ENCODE measurements around the gene NARF.

NARF gene

DNA sequence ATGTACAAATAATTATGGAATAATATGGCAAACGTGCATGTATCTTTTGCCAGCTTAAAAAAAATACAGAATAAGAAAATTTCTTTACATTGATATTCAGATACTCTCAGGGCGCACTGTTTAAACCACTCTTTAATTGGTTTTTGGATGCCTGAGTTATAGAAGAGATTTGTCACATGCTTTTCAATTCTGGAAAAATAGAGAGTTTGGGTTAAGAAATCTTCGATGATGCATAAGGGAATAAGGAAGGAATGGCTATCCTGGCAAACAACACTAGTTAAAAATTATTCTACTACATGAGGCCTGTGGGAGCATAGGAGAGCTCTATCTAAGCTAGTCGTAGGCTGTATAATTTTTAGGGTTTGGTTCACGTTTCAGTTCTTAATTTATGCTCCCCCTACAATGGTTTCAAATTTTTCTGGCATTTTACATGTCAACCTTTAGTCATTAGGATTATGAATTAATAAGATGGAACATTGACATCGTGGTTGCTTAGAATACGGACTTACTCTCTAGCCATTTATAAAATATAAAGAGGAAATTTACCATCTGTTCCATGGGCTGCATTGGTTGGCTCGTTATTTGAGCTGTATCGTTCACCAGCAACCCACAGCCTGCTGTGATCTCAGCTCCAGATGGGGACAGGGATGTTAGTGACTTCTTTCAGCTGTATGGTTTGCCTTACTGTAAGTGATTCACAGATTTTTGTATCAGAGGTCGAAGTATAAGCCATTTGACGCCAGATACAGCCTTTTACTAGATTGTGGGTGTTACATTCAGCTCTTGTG lies 15.9 kb downstream of the NARF start:
- peaks cover 3% of the 10 kb centered on the region for H3K4me1 Mint-ChIP-seq
- H3K36me3 Mint-ChIP-seq: peaks cover 10% of the 10 kb centered on the region
- no peak overlapping the region for H3K27ac Mint-ChIP-seq
- no peak overlapping the region for H3K4me3 Mint-ChIP-seq
- no peaks in the 10 kb centered on the region for H3K27me3 Mint-ChIP-seq
- no peaks in the 10 kb centered on the region for H3K9me3 Mint-ChIP-seq

DNA sequence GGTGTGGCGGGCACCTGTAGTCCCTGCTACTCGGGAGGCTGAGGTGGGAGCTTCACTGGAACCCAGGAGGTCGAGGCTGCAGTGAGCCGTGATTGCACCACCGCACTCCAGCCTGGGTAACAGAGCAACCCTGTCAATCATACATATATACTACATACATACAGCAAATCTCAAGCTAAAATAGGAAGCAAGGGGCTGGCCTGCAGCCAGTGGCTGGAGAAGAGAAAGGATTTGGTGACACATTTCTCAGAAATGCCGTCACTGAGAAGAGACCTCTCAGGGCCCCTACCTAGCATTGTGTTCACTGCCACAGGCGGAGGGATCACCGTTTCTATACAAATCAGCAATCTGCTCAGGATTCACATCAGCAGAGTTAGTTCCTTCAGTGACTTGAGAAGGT lies 16.9 kb downstream of the NARF start:
- peaks cover 3% of the 10 kb centered on the region for H3K4me1 Mint-ChIP-seq
- H3K9me3 Mint-ChIP-seq: no peaks in the 10 kb centered on the region
- no peak overlapping the region for H3K4me3 Mint-ChIP-seq
- H3K27me3 Mint-ChIP-seq: no peaks in the 10 kb centered on the region
- H3K36me3 Mint-ChIP-seq: peaks cover 8% of the 10 kb centered on the region
- H3K27ac Mint-ChIP-seq: no peak overlapping the region

DNA sequence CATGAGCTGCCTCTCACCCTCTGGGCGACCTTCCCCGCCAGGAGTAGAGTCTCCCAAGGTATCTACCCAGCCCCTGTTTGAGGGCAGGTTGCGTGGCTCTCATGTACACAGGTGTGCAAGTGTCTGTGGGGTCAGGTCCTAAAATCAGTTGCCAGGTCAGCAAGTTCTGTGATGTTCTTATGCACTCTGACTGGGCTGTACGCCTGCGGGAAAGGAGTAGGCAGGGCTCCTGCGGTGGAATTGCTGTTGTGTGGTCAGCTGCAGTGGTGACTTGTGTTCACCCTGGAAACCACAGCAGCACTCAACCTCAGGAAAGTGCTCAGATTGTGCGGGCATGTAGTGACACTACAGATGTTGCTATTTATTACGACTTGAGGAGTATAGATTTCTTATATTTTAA lies 19.4 kb downstream of the NARF start:
- Mint-ChIP-seq H3K9me3 (no peaks in the 10 kb centered on the region), H3K4me1 (peaks cover 3% of the 10 kb centered on the region), H3K36me3 (peaks cover 3% of the 10 kb centered on the region), H3K27ac (peak overlapping the region; percentile 8), H3K4me3 (no peak overlapping the region), H3K27me3 (no peaks in the 10 kb centered on the region)

DNA sequence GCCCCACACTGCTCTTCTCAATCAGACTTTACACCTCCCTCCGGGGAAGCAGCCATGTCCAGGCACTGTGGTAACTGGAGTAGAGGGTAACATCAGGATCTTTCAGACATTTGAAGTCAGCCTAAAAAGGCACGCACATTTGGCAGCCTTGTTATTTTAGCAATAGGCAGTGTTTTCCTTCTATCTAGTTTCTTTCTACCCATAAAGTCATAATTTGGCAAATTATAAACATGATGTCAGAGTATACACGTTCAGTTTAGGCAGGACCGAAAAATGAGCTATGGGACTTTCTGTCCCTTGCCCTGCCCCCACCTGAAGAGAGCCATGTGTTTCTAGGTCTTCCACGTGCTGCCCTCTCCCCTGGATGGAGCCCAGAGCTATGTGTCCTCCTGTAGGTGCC lies 21.1 kb downstream of the NARF start:
- Mint-ChIP-seq H3K9me3 (no peaks in the 10 kb centered on the region), H3K4me3 (no peak overlapping the region), H3K27me3 (no peaks in the 10 kb centered on the region), H3K36me3 (peaks cover 3% of the 10 kb centered on the region), H3K27ac (no peak overlapping the region), H3K4me1 (peaks cover 3% of the 10 kb centered on the region)

GRCh38 chr17:82480318-82480717 lies 21.8 kb downstream of the NARF start:
- Mint-ChIP-seq H3K4me1 (peaks cover 3% of the 10 kb centered on the region), H3K27me3 (no peaks in the 10 kb centered on the region), H3K36me3 (peaks cover 3% of the 10 kb centered on the region), H3K4me3 (no peak overlapping the region), H3K9me3 (no peaks in the 10 kb centered on the region), H3K27ac (peak overlapping the region; percentile 74)

DNA sequence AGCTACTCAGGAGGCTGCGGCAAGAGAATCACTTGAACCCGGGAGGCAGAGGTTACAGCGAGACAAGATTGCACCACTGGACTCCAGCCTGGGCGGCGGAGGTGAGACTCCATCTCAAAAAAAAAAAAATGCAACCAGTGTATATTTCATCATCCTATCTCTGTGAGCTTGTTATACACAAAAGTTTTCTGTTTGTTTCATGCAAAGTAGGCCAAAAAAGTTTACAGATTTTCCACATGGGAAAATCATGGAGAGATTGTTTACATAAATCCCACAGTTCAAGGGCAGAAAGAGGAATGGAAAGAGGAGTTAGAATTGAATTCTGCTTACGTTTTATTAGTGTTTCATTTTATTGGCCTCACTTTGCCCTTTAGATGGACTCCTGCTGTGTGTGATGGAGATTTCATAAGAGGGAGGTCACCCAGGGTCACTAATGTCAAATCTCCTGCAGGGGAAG lies 24.7 kb downstream of the NARF start:
- Mint-ChIP-seq H3K9me3 (no peaks in the 10 kb centered on the region), H3K27ac (no peak overlapping the region), H3K4me3 (no peak overlapping the region), H3K4me1 (peaks cover 9% of the 10 kb centered on the region), H3K36me3 (peaks cover 5% of the 10 kb centered on the region), H3K27me3 (no peaks in the 10 kb centered on the region)

DNA sequence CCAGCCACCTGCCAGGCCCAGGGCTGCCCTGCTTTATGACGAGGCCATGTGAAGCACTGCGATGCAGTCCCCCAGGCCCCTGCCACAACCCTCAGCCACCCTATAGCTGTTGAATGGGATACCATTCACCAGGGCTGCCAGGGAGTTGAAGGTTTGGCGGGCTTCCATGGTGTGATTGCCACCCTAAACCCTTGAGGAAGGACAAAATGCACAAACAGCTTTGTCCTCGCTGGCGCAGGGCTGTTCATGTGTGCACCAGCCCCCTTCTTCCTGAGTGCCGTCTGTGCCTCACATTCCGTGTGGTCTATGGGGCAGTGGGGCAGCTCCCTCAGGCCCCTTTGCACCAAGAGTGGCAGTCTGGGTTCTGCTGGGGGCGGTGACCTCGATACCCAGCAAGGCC lies 25.3 kb downstream of the NARF start:
- H3K36me3 Mint-ChIP-seq: peaks cover 5% of the 10 kb centered on the region

GRCh38 chr17:82486231-82487094 lies 27.9 kb downstream of the NARF start:
- Mint-ChIP-seq H3K9me3 (no peaks in the 10 kb centered on the region), H3K27ac (peak overlapping the region; percentile 55), H3K27me3 (no peaks in the 10 kb centered on the region), H3K4me3 (no peak overlapping the region), H3K4me1 (peaks cover 7% of the 10 kb centered on the region), H3K36me3 (peaks cover 4% of the 10 kb centered on the region)

More for the DNA sequence above, 25.3 kb downstream of the NARF start:
- H3K27ac Mint-ChIP-seq: no peak overlapping the region
- H3K4me3 Mint-ChIP-seq: no peak overlapping the region
- H3K9me3 Mint-ChIP-seq: no peaks in the 10 kb centered on the region
- no peaks in the 10 kb centered on the region for H3K27me3 Mint-ChIP-seq
- H3K4me1 Mint-ChIP-seq: peaks cover 9% of the 10 kb centered on the region

GRCh38 chr17:82487910-82488309 lies 29.4 kb downstream of the NARF start:
- H3K9me3 Mint-ChIP-seq: no peaks in the 10 kb centered on the region
- H3K36me3 Mint-ChIP-seq: peaks cover 4% of the 10 kb centered on the region
- no peaks in the 10 kb centered on the region for H3K27me3 Mint-ChIP-seq
- H3K27ac Mint-ChIP-seq: no peak overlapping the region
- H3K4me3 Mint-ChIP-seq: no peak overlapping the region
- peaks cover 7% of the 10 kb centered on the region for H3K4me1 Mint-ChIP-seq

- Mint-ChIP-seq H3K9me3 (no peaks in the 10 kb centered on the region), H3K27ac (no peak overlapping the region), H3K27me3 (no peaks in the 10 kb centered on the region), H3K4me3 (no peak overlapping the region), H3K4me1 (peaks cover 7% of the 10 kb centered on the region), H3K36me3 (peaks cover 4% of the 10 kb centered on the region)
These were observed 30.6 kb downstream of the NARF start for GRCh38 chr17:82489117-82489516.

DNA sequence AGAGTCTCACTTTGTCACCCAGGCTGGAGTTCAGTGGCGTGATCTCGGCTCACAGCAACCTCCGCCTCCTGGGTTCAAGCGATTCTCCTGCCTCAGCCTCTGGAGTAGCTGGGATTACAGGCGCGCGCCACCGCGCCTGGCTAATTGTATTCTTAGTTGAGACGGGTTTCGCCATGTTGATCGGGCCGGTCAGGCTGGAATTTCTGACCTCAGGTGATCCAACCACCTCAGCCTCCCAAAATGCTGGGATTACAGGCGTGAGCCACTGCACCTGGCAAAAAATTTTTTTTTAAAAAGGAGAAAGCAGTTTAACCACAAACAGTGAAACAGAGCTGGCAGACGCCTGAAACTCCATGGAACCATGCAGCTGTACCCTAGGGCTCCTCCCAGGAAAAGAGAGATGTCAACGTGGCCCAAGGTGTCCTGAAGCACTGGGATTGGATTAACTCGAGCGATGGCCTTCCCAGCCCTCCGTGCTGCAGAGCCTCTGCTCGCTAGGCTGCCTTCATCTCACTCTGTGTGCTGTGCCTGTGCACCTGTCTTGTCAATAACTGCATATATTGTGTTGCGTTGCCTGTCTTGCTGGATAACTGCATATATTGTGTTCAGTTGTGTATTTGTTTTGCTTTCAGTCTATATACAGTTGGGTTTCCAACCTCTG lies 31.4 kb downstream of the NARF start:
- peaks cover 10% of the 10 kb centered on the region for H3K4me1 Mint-ChIP-seq
- H3K27ac Mint-ChIP-seq: no peak overlapping the region
- no peaks in the 10 kb centered on the region for H3K27me3 Mint-ChIP-seq
- H3K36me3 Mint-ChIP-seq: peaks cover 4% of the 10 kb centered on the region
- H3K9me3 Mint-ChIP-seq: no peaks in the 10 kb centered on the region
- no peak overlapping the region for H3K4me3 Mint-ChIP-seq

DNA sequence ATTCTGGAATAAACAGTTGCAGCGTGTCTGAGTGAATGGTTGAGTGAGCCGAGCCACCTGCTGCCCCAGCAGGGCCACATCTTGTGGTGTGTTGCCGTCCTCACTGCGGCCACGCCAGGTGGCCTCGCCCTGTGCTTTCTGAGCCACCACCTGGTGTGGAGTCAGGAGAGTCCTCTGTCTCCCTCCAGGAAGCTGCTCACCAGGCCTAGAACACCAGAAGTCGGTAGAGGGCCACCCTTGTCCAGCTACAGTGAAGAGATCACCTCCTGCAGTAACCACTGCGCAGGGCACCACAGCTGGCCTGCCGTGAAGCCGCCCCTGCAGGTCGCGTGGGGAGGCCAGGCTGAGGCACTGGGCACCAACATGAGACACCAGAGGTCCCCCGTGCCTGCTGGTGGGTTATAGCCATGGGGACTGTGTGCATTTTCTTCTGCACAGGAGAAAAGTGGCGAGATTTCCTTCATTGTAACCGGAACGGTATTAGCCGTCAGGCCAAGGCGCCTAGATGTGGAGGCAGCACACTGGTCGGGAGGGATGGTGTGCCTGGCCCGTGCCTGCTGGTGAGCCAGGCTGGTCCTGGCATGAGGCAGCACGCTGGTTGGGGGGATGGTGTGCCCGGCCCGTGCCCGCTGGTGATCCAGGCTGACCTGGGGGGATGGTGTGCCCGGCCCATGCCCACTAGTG lies 32.1 kb downstream of the NARF start:
- Mint-ChIP-seq H3K36me3 (peaks cover 4% of the 10 kb centered on the region), H3K9me3 (no peaks in the 10 kb centered on the region), H3K4me3 (no peak overlapping the region), H3K27ac (no peak overlapping the region), H3K27me3 (no peaks in the 10 kb centered on the region), H3K4me1 (peaks cover 10% of the 10 kb centered on the region)

DNA sequence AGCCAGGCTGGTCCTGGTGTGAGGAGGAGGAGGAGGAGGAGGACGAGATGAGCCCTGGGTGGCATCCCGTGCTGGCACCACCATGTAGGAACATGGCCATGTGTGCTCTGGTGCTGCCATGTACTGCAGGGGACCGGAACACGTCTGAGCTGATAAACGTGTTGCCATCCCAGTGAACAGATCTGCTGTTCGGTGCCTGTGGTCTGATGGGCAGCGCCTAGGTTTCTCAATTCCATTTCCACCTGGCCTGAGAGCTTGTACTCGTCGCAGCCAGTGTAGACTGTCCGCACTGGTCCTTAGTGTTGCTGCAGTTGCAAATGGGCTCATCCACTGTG lies 32.6 kb downstream of the NARF start:
- Mint-ChIP-seq H3K36me3 (peaks cover 3% of the 10 kb centered on the region), H3K4me3 (no peak overlapping the region), H3K9me3 (no peaks in the 10 kb centered on the region), H3K27me3 (no peaks in the 10 kb centered on the region), H3K27ac (no peak overlapping the region), H3K4me1 (peaks cover 7% of the 10 kb centered on the region)

DNA sequence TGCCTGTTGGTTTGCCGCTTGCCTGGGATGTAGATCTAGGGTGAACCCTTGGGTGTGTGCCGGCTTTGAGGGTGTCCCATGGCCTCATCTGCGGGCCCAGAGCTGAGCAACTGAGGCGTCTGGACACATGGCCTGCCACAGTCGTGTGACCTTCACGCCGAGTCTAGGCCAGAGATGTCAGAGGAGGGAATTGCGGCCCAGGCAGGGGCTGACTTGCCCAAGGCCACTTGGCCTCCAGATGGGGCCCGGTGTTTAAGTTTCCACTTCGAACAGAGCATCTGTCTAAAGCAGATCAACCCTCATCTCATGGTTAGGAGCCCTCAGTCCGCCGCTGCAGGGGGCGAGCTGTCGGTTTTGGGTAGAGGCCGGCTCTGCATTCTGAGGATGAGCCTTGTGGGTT lies 33.0 kb downstream of the NARF start:
- Mint-ChIP-seq H3K27ac (no peak overlapping the region), H3K4me1 (peaks cover 4% of the 10 kb centered on the region), H3K9me3 (no peaks in the 10 kb centered on the region), H3K27me3 (no peaks in the 10 kb centered on the region), H3K36me3 (peaks cover 1% of the 10 kb centered on the region), H3K4me3 (no peak overlapping the region)

GRCh38 chr17:82492643-82493225 lies 34.2 kb downstream of the NARF start:
- no peak overlapping the region for H3K27ac Mint-ChIP-seq
- H3K4me1 Mint-ChIP-seq: peaks cover 7% of the 10 kb centered on the region
- H3K27me3 Mint-ChIP-seq: no peaks in the 10 kb centered on the region
- H3K36me3 Mint-ChIP-seq: peaks cover under 1% of the 10 kb centered on the region
- H3K9me3 Mint-ChIP-seq: no peaks in the 10 kb centered on the region
- H3K4me3 Mint-ChIP-seq: no peak overlapping the region

Data from activated naive CD4-positive, alpha-beta T cell treated with anti-CD3 and anti-CD28 coated beads, Interleukin-2, amount 50 U/mL, for 24 hours (primary cell).